ENCODE measurements around the gene SKAP1.

SKAP1 gene

GRCh38 chr17:48104440-48104839 lies 325.6 kb downstream of the SKAP1 start:
- no peak for TF ChIP-seq CTCF (conservative IDR thresholded peaks at IDR 0.05)
- H3K27ac ChIP-seq = no peak overlapping the region

GRCh38 chr17:48102798-48103715 lies 327.0 kb downstream of the SKAP1 start:
- no peak for TF ChIP-seq CTCF (conservative IDR thresholded peaks at IDR 0.05)
- H3K27ac ChIP-seq = no peak overlapping the region

GRCh38 chr17:48102043-48102750 lies 327.8 kb downstream of the SKAP1 start:
- TF ChIP-seq CTCF (conservative IDR thresholded peaks at IDR 0.05) = no peak
- H3K27ac ChIP-seq = peak overlapping the region; percentile 97

- no peak; the same call in 1 of the 2 replicates for TF ChIP-seq CTCF (conservative IDR thresholded peaks at IDR 0.05)
- peak within 1 kb of the TSS; percentile 97 for H3K27ac ChIP-seq
Observed at GRCh38 chr17:48101012-48101720, 328.8 kb downstream of the SKAP1 start, which contains the start of gene CBX1. Gene CBX1 (minus strand): TSS chr17:48101478. CDS start chr17:48077004, 24,474 bp downstream.

- TF ChIP-seq CTCF (conservative IDR thresholded peaks at IDR 0.05) = no peak
Observed at GRCh38 chr17:48100591-48101011, 329.4 kb downstream of the SKAP1 start.

GRCh38 chr17:48100160-48100559 lies 329.9 kb downstream of the SKAP1 start:
- no peak for TF ChIP-seq CTCF (conservative IDR thresholded peaks at IDR 0.05)
- peak overlapping the region; percentile 97 for H3K27ac ChIP-seq

More at GRCh38 chr17:48100591-48101011, 329.4 kb downstream of the SKAP1 start:
- H3K27ac ChIP-seq = peak overlapping the region; percentile 97

GRCh38 chr17:48095611-48096010 lies 334.4 kb downstream of the SKAP1 start:
- no peak overlapping the region for H3K27ac ChIP-seq
- no peak for TF ChIP-seq CTCF (conservative IDR thresholded peaks at IDR 0.05)

Measured in VCaP (cell line).